Esophagus squamous epithelium (tissue), 5 donors: ENCODE measurements around the gene TANC1. TPM values are rescaled to one million over a fixed set of nuclear protein-coding genes. Genes with fewer than 3 reads are reported as not detected.
A peak's percentile ranks its signal among the peaks of the same experiment; 100 is the strongest.

Experiments
- DNase-seq: peaks from one replicate; lab custom pipeline; 2025; lab: John Stamatoyannopoulos, UW
- H3K27ac ChIP-seq, 4 donors: fragments of 200-600 bp; sonication (generic); one replicate each; pipeline ENCODE4 v1.5.1; 2016 to 2019; ENCODE audit warnings: mild to moderate bottlenecking in 1 of 4
- H3K27me3 ChIP-seq, 4 donors: fragments of 200-600 bp; sonication (generic); 1 replicate in 3 of 4; 2 replicates in 1 of 4; pipeline versions ENCODE4 v1.5.1 to v1.6.0; 2017 to 2021; ENCODE audit warnings: antibody characterized with exemption in 1 of 4
- H3K36me3 ChIP-seq, 3 donors: fragments of 200-600 bp; sonication (generic); one replicate each; pipeline ENCODE4 v1.5.1; 2016 to 2019
- H3K4me1 ChIP-seq, 3 donors: fragments of 200-600 bp; sonication (generic); one replicate each; pipeline ENCODE4 v1.5.1; 2017 to 2019
- H3K4me3 ChIP-seq, 4 donors: fragments of 200-600 bp; sonication (generic); 1 replicate in 3 of 4; 2 replicates in 1 of 4; pipeline ENCODE4 v1.5.1; 2016 to 2019; ENCODE audit warnings: mild to moderate bottlenecking in 2 of 4, moderate library complexity in 1 of 4
- H3K9me3 ChIP-seq, 3 donors: fragments of 200-600 bp; sonication (generic); one replicate each; pipeline ENCODE4 v1.5.1; 2016 to 2019
- CTCF ChIP-seq, 6 experiments: fragments of 450-650 bp in 4 of 6; fragments of 200-600 bp in 2 of 6; sonication (generic) in 2 of 6; IDR thresholded peaks; one replicate each; pipeline ENCODE4 v1.5.1; 2016 to 2019; ENCODE audit warnings: antibody characterized with exemption in 6 of 6, mild to moderate bottlenecking in 4 of 6, moderate library complexity in 4 of 6
- POLR2A ChIP-seq, 4 donors: fragments of 450-650 bp; IDR thresholded peaks; one replicate each; pipeline ENCODE4 v1.6.1; 2017; ENCODE audit warnings: antibody characterized with exemption in 4 of 4, mild to moderate bottlenecking in 4 of 4, moderate library complexity in 3 of 4
- WGBS, 2 donors: methylation state at CpG; one replicate each; pipeline ENCODE4 v1.1.5; 2018; 5-methylcytosine and 5-hydroxymethylcytosine counted together
- intact Hi-C: fragments of 100-400 bp; cut with DNase I; formaldehyde crosslinking; loops from one replicate; pipeline ENCODE4 v1.15.0; 2022
- total RNA-seq, 4 donors: library from RNA; depleted of rRNA; stranded (reverse); fragments of >200 nt; gene quantifications; one replicate each; pipeline ENCODE4 v1.1.0, GENCODE V29; 2016
- donor health status: DM: yes; HTN: yes; CAD: no.

The TANC1 gene
- total RNA-seq, 4 donors from 2014 or later: 29.4 to 54.5 (median 42.2) TPM

GRCh38 chr2:159150280-159150746 is 181.9 kb downstream of the TANC1 start:
- H3K27ac ChIP-seq: peak overlapping the region in 2 of 4 donors; percentile 26 to 91
- intact Hi-C loops: no loop called here

GRCh38 chr2:159151198-159152127 is 183.0 kb downstream of the TANC1 start:
- peaks cover 0 to 30% (median 0%) of the 10 kb centered on the region in 3 donors for H3K36me3 ChIP-seq
- WGBS, 2 donors: 79% methylated on average over 5 of the region's 5 CpGs
- no peaks in the 10 kb centered on the region for H3K27me3 ChIP-seq
- DNase-seq: no peak
- no peak overlapping the region for H3K4me3 ChIP-seq
- no peak for TF ChIP-seq POLR2A (IDR thresholded peaks at IDR 0.05)
- TF ChIP-seq CTCF (IDR thresholded peaks at IDR 0.05): no peak
- no peaks in the 10 kb centered on the region for H3K9me3 ChIP-seq
- H3K4me1 ChIP-seq: peaks cover 30 to 99% (median 46%) of the 10 kb centered on the region in 3 donors
- intact Hi-C loops: no loop called here
- H3K27ac ChIP-seq: peak overlapping the region in 3 of 4 donors; percentile 86 to 92 (median 91)

More at GRCh38 chr2:159150280-159150746, 181.9 kb downstream of the TANC1 start:
- Histone ChIP-seq H3K9me3 (no peaks in the 10 kb centered on the region), H3K4me3 (no peak overlapping the region), H3K36me3 (peaks cover 0 to 30% (median 0%) of the 10 kb centered on the region in 3 donors), H3K27me3 (no peaks in the 10 kb centered on the region), H3K4me1 (peaks cover 22 to 99% (median 47%) of the 10 kb centered on the region in 3 donors)
- 68 to 73% methylated on average over 8 of the region's 8 CpGs for WGBS, 2 donors
- TF ChIP-seq CTCF (IDR thresholded peaks at IDR 0.05) (no peak), POLR2A (IDR thresholded peaks at IDR 0.05) (no peak)
- no peak for DNase-seq

GRCh38 chr2:159152128-159152778 is 183.8 kb downstream of the TANC1 start:
- Histone ChIP-seq H3K27ac (peak overlapping the region; percentile 74 to 92 (median 88)), H3K36me3 (peaks cover 0 to 30% (median 0%) of the 10 kb centered on the region in 3 donors), H3K4me1 (peaks cover 28 to 99% (median 45%) of the 10 kb centered on the region in 3 donors), H3K4me3 (no peak overlapping the region), H3K27me3 (no peaks in the 10 kb centered on the region), H3K9me3 (no peaks in the 10 kb centered on the region)
- 77 to 84% methylated on average over 4 of the region's 4 CpGs for WGBS, 2 donors
- no peak for TF ChIP-seq POLR2A (IDR thresholded peaks at IDR 0.05)
- no peak for DNase-seq
- intact Hi-C loops: no loop called here

- Histone ChIP-seq H3K4me3 (no peak overlapping the region), H3K9me3 (no peaks in the 10 kb centered on the region), H3K36me3 (peaks cover 0 to 30% (median 0%) of the 10 kb centered on the region in 3 donors), H3K27ac (peak overlapping the region; percentile 74 to 92 (median 88)), H3K27me3 (no peaks in the 10 kb centered on the region), H3K4me1 (peaks cover 28 to 99% (median 42%) of the 10 kb centered on the region in 3 donors)
- DNase-seq: no peak
- TF ChIP-seq CTCF (IDR thresholded peaks at IDR 0.05): no peak
- no peak for TF ChIP-seq POLR2A (IDR thresholded peaks at IDR 0.05)
- 68 to 70% methylated on average over 4 of the region's 4 CpGs for WGBS, 2 donors
- intact Hi-C loops: no loop called here
These were observed 184.6 kb downstream of the TANC1 start for GRCh38 chr2:159153063-159153462.

- 10 to 64% methylated on average over 4 of the region's 4 CpGs for WGBS, 2 donors
These were observed 185.0 kb downstream of the TANC1 start for GRCh38 chr2:159153463-159153862.

More at GRCh38 chr2:159153463-159153862, 185.0 kb downstream of the TANC1 start:
- peaks cover 28 to 99% (median 43%) of the 10 kb centered on the region in 3 donors for H3K4me1 ChIP-seq
- no peak for TF ChIP-seq CTCF (IDR thresholded peaks at IDR 0.05)
- no peak for TF ChIP-seq POLR2A (IDR thresholded peaks at IDR 0.05)
- peak overlapping the region; percentile 74 to 92 (median 88) for H3K27ac ChIP-seq
- intact Hi-C loops: no loop called here
- no peaks in the 10 kb centered on the region for H3K9me3 ChIP-seq
- H3K27me3 ChIP-seq: no peaks in the 10 kb centered on the region
- no peak for DNase-seq
- H3K4me3 ChIP-seq: no peak overlapping the region
- H3K36me3 ChIP-seq: peaks cover 0 to 30% (median 0%) of the 10 kb centered on the region in 3 donors
